ENCODE measurements around the gene DIP2C. TPM values are rescaled to one million over a fixed set of nuclear protein-coding genes. Genes with fewer than 3 reads are reported as not detected.

Gene DIP2C
- polyA plus RNA-seq, 1 of the 3 experiments (the other 2 are of a cell fraction) = 8.7 TPM

- TF ChIP-seq REST (IDR thresholded peaks at IDR 0.05; ENCODE audit: low read depth, low read length) = no peak
- no peak for TF ChIP-seq GABPA (IDR thresholded peaks at IDR 0.05; ENCODE audit: low read depth)
- no peak for TF ChIP-seq RCOR1 (IDR thresholded peaks at IDR 0.05; ENCODE audit: low read length)
- TF ChIP-seq FOSL2 (IDR thresholded peaks at IDR 0.05; ENCODE audit: borderline replicate concordance, low read depth) = no peak
- no peak for TF ChIP-seq FOXJ3 (CRISPR knock-in tag; IDR thresholded peaks at IDR 0.05)
These were observed 361.3 kb downstream of the DIP2C start (continued) for GRCh38 chr10:327889-328852.

- Histone ChIP-seq H3K4me3 (ENCODE audit: low read depth in 2 of 2, low read length in 1 of 2) (no peak overlapping the region), H3K27me3 (ENCODE audit: insufficient read depth) (no peaks in the 10 kb centered on the region), H2AFZ (ENCODE audit: low read depth) (no peak overlapping the region), H3K27ac (ENCODE audit: low read depth in 2 of 2, low read length in 1 of 2) (no peak overlapping the region), H3K36me3 (replicated peaks in 1 of 2; ENCODE audit: control insufficient read depth in 1 of 2, insufficient read depth in 2 of 2, low read length in 1 of 2) (peaks cover 10 to 19% of the 10 kb centered on the region in 2 experiments), H3F3A (replicated peaks; ENCODE audit: insufficient read depth) (peaks cover 33% of the 10 kb centered on the region), H3K9ac (no peak overlapping the region), H3K4me1 (ENCODE audit: control insufficient read depth in 1 of 2, insufficient read depth in 2 of 2, low read depth in 1 of 2, low read length in 1 of 2) (peaks cover 2 to 11% of the 10 kb centered on the region in 2 experiments), H3K4me2 (no peak overlapping the region), H3K9me3 (no peaks in the 10 kb centered on the region), H3K9me2 (no peaks in the 10 kb centered on the region), H3K79me2 (ENCODE audit: insufficient read depth) (no peaks in the 10 kb centered on the region), H4K20me1 (ENCODE audit: insufficient read depth) (no peaks in the 10 kb centered on the region)
- WGBS (ENCODE audit: low lambda C conversion rate) = 92% methylated on average over 22 of the region's 29 CpGs
- CTCF ChIA-PET = interaction anchor here (1.1 kb wide), 1 partner anchor 43 kb away, joined by 4 read pairs; no protein-coding TSS in a partner anchor
- no peak for TF ChIP-seq GATA2 (CRISPR knock-in tag; IDR thresholded peaks at IDR 0.05)
- POLR2A ChIA-PET = no interaction called here
- no peak for DNase-seq
These were observed 362.4 kb downstream of the DIP2C start for GRCh38 chr10:326894-327635.

- Histone ChIP-seq H3K79me2 (ENCODE audit: insufficient read depth) (no peaks in the 10 kb centered on the region), H3K9me2 (no peaks in the 10 kb centered on the region), H4K20me1 (ENCODE audit: insufficient read depth) (no peaks in the 10 kb centered on the region), H2AFZ (ENCODE audit: low read depth) (no peak overlapping the region), H3F3A (replicated peaks; ENCODE audit: insufficient read depth) (peaks cover 32% of the 10 kb centered on the region), H3K27me3 (ENCODE audit: insufficient read depth) (no peaks in the 10 kb centered on the region), H3K9me3 (no peaks in the 10 kb centered on the region), H3K4me2 (no peak overlapping the region), H3K4me1 (ENCODE audit: control insufficient read depth in 1 of 2, insufficient read depth in 2 of 2, low read depth in 1 of 2, low read length in 1 of 2) (peaks cover 2 to 11% of the 10 kb centered on the region in 2 experiments), H3K36me3 (replicated peaks in 1 of 2; ENCODE audit: control insufficient read depth in 1 of 2, insufficient read depth in 2 of 2, low read length in 1 of 2) (peaks cover 10 to 19% of the 10 kb centered on the region in 2 experiments), H3K27ac (ENCODE audit: low read depth in 2 of 2, low read length in 1 of 2) (no peak overlapping the region), H3K4me3 (ENCODE audit: low read depth in 2 of 2, low read length in 1 of 2) (no peak overlapping the region), H3K9ac (no peak overlapping the region)
- CTCF ChIA-PET = no interaction called here
- 93% methylated on average over 9 of the region's 11 CpGs for WGBS (ENCODE audit: low lambda C conversion rate)
- no peak for DNase-seq
- POLR2A ChIA-PET = no interaction called here
- TF ChIP-seq ELF1 (IDR thresholded peaks at IDR 0.05) (no peak), FOXJ3 (CRISPR knock-in tag; IDR thresholded peaks at IDR 0.05) (no peak)
These were observed 363.1 kb downstream of the DIP2C start for GRCh38 chr10:326350-326749.
